OCI-LY1 (cell line): ENCODE measurements around the gene TRPM5.

Source experiments
- H2AFZ ChIP-seq: fragments of 200-600 bp; sonication (generic), shearing (Covaris generic); 2 replicates; pipeline ENCODE4 v1.6.0; 2014; ENCODE audit warnings: antibody characterized with exemption, mild to moderate bottlenecking, low read length
- H3F3A ChIP-seq: fragments of 200-600 bp; sonication (generic), shearing (Covaris generic); 2 replicates; pipeline ENCODE4 v1.6.0; 2014; ENCODE audit warnings: mild to moderate bottlenecking, antibody characterized with exemption, low read length, moderate library complexity; ENCODE audit not compliant: insufficient read depth
- H3K27ac ChIP-seq: fragments of 200-600 bp; sonication (generic); 2 replicates; pipeline ENCODE4 v1.5.1; 2014; ENCODE audit warnings: low read length, mixed run types, mild to moderate bottlenecking, low read depth; ENCODE audit not compliant: poor library complexity, severe bottlenecking
- H3K27me3 ChIP-seq: fragments of 200-600 bp; sonication (generic); 2 replicates; pipeline ENCODE4 v1.6.0; 2014; ENCODE audit warnings: antibody characterized with exemption, mild to moderate bottlenecking, low read length, moderate library complexity; ENCODE audit not compliant: insufficient read depth
- H3K36me3 ChIP-seq: fragments of 200-600 bp; sonication (generic); 2 replicates; pipeline ENCODE4 v1.6.1; 2014; ENCODE audit warnings: mild to moderate bottlenecking, antibody characterized with exemption, low read length, moderate library complexity, mixed read lengths; ENCODE audit not compliant: insufficient read depth
- H3K4me1 ChIP-seq: fragments of 200-600 bp; sonication (generic); 2 replicates; pipeline ENCODE4 v1.5.1; 2014; ENCODE audit warnings: mild to moderate bottlenecking, low read length, moderate library complexity; ENCODE audit not compliant: insufficient read depth, severe bottlenecking
- H3K4me2 ChIP-seq: fragments of 200-600 bp; sonication (generic), shearing (Covaris generic); 2 replicates; pipeline ENCODE4 v1.6.1; 2014; ENCODE audit warnings: low read length
- H3K4me3 ChIP-seq: fragments of 200-600 bp; sonication (generic); 2 replicates; pipeline ENCODE4 v1.5.1; 2014; ENCODE audit warnings: low read length, low read depth, mild to moderate bottlenecking, mixed read lengths; ENCODE audit not compliant: poor library complexity, severe bottlenecking
- H3K79me2 ChIP-seq: fragments of 200-600 bp; shearing (Covaris generic); 2 replicates; pipeline ENCODE4 v1.6.1; 2016; ENCODE audit warnings: mixed run types, low read length, mixed read lengths; ENCODE audit not compliant: insufficient read depth
- H3K9ac ChIP-seq: fragments of 200-600 bp; sonication (generic), shearing (Covaris generic); 2 replicates; pipeline ENCODE4 v1.6.1; 2014; ENCODE audit warnings: mild to moderate bottlenecking, low read length, mixed read lengths
- H3K9me2 ChIP-seq: fragments of 200-600 bp; sonication (generic), shearing (Covaris generic); 2 replicates; pipeline ENCODE4 v1.6.1; 2014; ENCODE audit warnings: low read depth, mild to moderate bottlenecking, low read length, mixed read lengths
- H3K9me3 ChIP-seq: fragments of 200-600 bp; shearing (Covaris generic); 2 replicates; pipeline ENCODE4 v1.6.1; 2014; ENCODE audit warnings: low read length, mixed read lengths
- H4K20me1 ChIP-seq: fragments of 200-600 bp; sonication (generic), shearing (Covaris generic); 2 replicates; pipeline ENCODE4 v1.6.0; 2016; ENCODE audit warnings: mild to moderate bottlenecking, low read length; ENCODE audit not compliant: insufficient read depth
- EZH2 ChIP-seq: fragments of 200-600 bp; sonication (generic), shearing (Covaris generic); IDR thresholded peaks from 2 replicates; pipeline ENCODE4 v1.8.0; 2017; ENCODE audit warnings: borderline replicate concordance, mixed run types, mild to moderate bottlenecking, antibody characterized with exemption, low read length, moderate library complexity, mixed read lengths
- TF ChIP-seq, protein P1 (sequence below): fragments of 200-600 bp; sonication (generic), shearing (Covaris generic); IDR thresholded peaks from 2 replicates; pipeline ENCODE4 v1.5.1; 2017; ENCODE audit warnings: mild to moderate bottlenecking, antibody characterized with exemption, low read length, moderate library complexity, mixed read lengths

TRPM5 gene

DNA sequence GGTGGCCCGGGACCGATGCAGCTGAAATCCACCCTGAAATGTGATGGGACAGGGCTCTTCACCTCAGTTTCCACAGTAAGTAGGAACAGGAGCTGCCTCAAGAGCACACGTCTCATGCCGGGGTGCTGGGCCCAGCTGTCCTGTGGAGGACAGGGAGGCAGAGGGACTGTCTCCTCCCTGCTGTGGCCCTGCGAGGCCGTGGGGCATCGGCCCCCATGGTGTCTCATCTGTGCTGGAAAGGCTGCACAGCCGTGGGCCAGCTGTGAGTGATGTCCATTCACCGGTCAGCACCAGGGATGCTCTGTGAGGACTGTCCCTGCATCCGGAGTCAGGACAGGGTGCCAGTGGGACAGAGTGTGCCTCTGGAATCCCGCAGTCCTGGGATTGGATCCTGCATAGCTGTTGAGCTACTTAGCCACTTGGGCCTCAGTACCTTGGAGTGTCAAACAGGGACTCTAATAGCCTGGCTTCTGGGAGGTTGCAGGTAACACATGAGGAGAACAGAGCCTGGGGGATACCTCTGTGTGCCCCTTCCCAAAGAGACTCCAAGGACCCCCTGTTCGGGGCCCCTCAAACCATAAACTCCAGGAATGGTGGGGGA, 16.5 kb downstream of the TRPM5 start:
- H3K27me3 ChIP-seq, result no peaks in the 10 kb centered on the region
- H3K27ac ChIP-seq, result no peak overlapping the region
- H2AFZ ChIP-seq, result no peak overlapping the region

DNA sequence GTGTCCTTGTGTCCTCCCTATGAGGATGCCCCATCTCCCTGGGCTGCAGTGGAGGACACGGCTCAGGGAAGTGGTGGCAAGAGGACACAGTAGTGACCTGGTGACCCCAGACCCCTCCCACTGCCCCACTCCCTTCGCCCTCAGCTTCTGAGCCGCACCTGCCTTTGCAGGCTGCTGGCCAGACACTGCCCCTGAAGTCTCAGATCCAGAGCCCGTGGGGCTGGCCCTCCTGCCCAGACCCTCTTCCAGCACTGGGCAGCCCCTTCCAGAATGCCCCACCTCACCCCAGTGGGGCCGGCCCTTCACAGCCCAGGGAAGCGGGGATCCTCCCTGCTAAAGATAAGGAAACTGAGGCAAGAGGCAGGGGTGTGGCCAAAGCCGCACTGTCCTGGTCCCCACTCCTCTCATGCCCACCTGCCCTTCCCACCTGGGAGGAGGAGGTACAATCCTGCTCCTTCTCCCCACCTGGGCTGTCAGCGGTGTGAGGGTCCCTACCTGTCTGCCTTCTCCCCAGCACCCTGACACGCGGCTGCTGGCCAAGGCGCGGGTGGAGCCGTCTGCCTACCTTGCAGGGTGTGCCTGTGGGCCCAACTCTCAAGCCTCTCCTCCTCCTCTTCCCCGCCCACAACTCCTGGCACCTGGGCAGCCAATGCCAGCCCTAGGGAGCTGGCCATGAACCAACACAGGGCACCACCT, 17.3 kb downstream of the TRPM5 start:
- no peaks in the 10 kb centered on the region for H3K27me3 ChIP-seq
- no peaks in the 10 kb centered on the region for H3K79me2 ChIP-seq
- H3K4me1 ChIP-seq, result no peaks in the 10 kb centered on the region
- H3K4me2 ChIP-seq, result no peak overlapping the region
- H3K27ac ChIP-seq, result no peak overlapping the region
- H4K20me1 ChIP-seq, result no peaks in the 10 kb centered on the region
- no peaks in the 10 kb centered on the region for H3F3A ChIP-seq
- H3K9me2 ChIP-seq, result no peaks in the 10 kb centered on the region
- no peaks in the 10 kb centered on the region for H3K9me3 ChIP-seq
- no peak overlapping the region for H3K4me3 ChIP-seq
- TF ChIP-seq, protein P1, sequence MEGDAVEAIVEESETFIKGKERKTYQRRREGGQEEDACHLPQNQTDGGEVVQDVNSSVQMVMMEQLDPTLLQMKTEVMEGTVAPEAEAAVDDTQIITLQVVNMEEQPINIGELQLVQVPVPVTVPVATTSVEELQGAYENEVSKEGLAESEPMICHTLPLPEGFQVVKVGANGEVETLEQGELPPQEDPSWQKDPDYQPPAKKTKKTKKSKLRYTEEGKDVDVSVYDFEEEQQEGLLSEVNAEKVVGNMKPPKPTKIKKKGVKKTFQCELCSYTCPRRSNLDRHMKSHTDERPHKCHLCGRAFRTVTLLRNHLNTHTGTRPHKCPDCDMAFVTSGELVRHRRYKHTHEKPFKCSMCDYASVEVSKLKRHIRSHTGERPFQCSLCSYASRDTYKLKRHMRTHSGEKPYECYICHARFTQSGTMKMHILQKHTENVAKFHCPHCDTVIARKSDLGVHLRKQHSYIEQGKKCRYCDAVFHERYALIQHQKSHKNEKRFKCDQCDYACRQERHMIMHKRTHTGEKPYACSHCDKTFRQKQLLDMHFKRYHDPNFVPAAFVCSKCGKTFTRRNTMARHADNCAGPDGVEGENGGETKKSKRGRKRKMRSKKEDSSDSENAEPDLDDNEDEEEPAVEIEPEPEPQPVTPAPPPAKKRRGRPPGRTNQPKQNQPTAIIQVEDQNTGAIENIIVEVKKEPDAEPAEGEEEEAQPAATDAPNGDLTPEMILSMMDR, result no peak
- TF ChIP-seq EZH2, result no peak
- H3K9ac ChIP-seq, result no peak overlapping the region
- H2AFZ ChIP-seq, result no peak overlapping the region
- no peaks in the 10 kb centered on the region for H3K36me3 ChIP-seq

More for the DNA sequence above, 16.5 kb downstream of the TRPM5 start:
- Histone ChIP-seq H3K79me2 (no peaks in the 10 kb centered on the region), H3F3A (no peaks in the 10 kb centered on the region), H3K36me3 (no peaks in the 10 kb centered on the region), H3K4me2 (no peak overlapping the region), H3K9me2 (no peaks in the 10 kb centered on the region), H3K4me3 (no peak overlapping the region), H3K9ac (no peak overlapping the region), H4K20me1 (no peaks in the 10 kb centered on the region), H3K4me1 (no peaks in the 10 kb centered on the region), H3K9me3 (no peaks in the 10 kb centered on the region)
- TF ChIP-seq EZH2, result no peak

DNA sequence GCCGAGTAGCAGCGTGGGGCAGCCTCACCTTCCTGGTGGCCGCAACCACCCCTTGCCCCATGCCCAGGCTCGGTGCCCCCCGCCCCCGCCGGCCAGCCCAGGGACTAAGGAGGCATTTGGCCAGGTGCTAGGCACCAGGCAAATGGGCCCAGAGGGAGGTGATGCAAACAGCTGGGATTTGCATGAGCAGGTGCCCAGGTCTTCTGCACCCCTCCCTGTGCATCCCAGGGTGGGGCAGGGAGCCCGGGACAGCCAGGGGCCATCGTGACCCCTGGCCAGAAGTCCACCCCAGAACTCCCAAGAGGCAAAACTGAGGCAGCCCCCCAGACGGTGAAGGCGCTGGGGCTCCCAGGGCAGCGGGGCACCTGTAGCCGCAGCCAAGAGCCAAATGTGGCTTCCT, 18.1 kb downstream of the TRPM5 start:
- Histone ChIP-seq H2AFZ (no peak overlapping the region), H3K4me2 (no peak overlapping the region), H3K9me2 (no peaks in the 10 kb centered on the region), H3K9ac (no peak overlapping the region), H3K79me2 (no peaks in the 10 kb centered on the region), H3K36me3 (no peaks in the 10 kb centered on the region), H3K27me3 (no peaks in the 10 kb centered on the region), H4K20me1 (no peaks in the 10 kb centered on the region), H3K27ac (no peak overlapping the region), H3K4me1 (no peaks in the 10 kb centered on the region), H3K9me3 (no peaks in the 10 kb centered on the region), H3F3A (no peaks in the 10 kb centered on the region), H3K4me3 (no peak overlapping the region)
- TF ChIP-seq, protein P1, result no peak
- no peak for TF ChIP-seq EZH2
